BLaER1 (cell line): ENCODE data around the gene RNF41.

Experiments used
- H3K27ac ChIP-seq: shearing (Covaris generic); formaldehyde crosslinking; 2 replicates; pipeline ENCODE4 v1.8.1; 2022
- H3K27me3 ChIP-seq: shearing (Covaris generic); formaldehyde crosslinking; 2 replicates; pipeline ENCODE4 v1.8.1; 2022
- H3K36me3 ChIP-seq: shearing (Covaris generic); formaldehyde crosslinking; 2 replicates; pipeline ENCODE4 v1.8.1; 2022
- H3K4me1 ChIP-seq: shearing (Covaris generic); formaldehyde crosslinking; 2 replicates; pipeline ENCODE4 v1.8.1; 2022
- H3K4me2 ChIP-seq: shearing (Covaris generic); formaldehyde crosslinking; 2 replicates; pipeline ENCODE4 v1.8.1; 2022
- H3K4me3 ChIP-seq: shearing (Covaris generic); formaldehyde crosslinking; 2 replicates; pipeline ENCODE4 v1.8.1; 2022
- H3K9ac ChIP-seq: shearing (Covaris generic); formaldehyde crosslinking; 2 replicates; pipeline ENCODE4 v1.8.1; 2022
- H3K9me3 ChIP-seq: shearing (Covaris generic); formaldehyde crosslinking; 2 replicates; pipeline ENCODE4 v1.8.1; 2022
- H4K20me1 ChIP-seq: shearing (Covaris generic); formaldehyde crosslinking; 2 replicates; pipeline ENCODE4 v1.8.1; 2022
- Cebpa-rat ChIP-seq: shearing (Covaris generic); IDR thresholded peaks from 2 replicates; pipeline ENCODE4 v1.8.1; 2022

RNF41 gene

GRCh38 chr12:56155256-56155845 lies 66.4 kb downstream of the RNF41 start:
- TF ChIP-seq Cebpa-rat = no peak
- Histone ChIP-seq H3K27me3 (no peaks in the 10 kb centered on the region), H3K4me2 (no peak overlapping the region), H3K4me3 (no peak overlapping the region), H3K27ac (peak overlapping the region; percentile 94; the same call in 1 of the 2 replicates), H3K9ac (no peak overlapping the region), H3K9me3 (no peaks in the 10 kb centered on the region), H3K36me3 (peaks cover 34% of the 10 kb centered on the region), H4K20me1 (peaks cover 20% of the 10 kb centered on the region), H3K4me1 (peaks cover 64% of the 10 kb centered on the region)

DNA sequence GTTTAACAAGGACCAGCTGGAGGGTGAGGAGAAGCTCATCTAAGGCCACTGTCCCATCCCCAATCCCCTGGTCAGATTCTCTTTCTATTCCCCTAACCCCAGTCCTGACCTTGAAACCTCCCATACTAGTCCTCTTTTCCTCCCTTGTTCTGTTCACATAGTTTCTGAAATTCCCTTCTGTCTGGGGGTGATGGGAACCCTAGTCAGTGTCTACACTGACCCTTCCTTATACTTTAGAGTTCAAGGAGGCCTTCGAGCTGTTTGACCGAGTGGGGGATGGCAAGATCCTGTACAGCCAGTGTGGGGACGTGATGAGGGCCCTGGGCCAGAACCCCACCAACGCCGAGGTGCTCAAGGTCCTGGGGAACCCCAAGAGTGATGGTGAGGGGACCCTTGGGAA lies 66.9 kb downstream of the RNF41 start:
- H3K36me3 ChIP-seq = peaks cover 32% of the 10 kb centered on the region
- H3K27me3 ChIP-seq = no peaks in the 10 kb centered on the region
- no peak overlapping the region for H3K27ac ChIP-seq
- no peaks in the 10 kb centered on the region for H3K9me3 ChIP-seq
- peaks cover 14% of the 10 kb centered on the region for H4K20me1 ChIP-seq
- TF ChIP-seq Cebpa-rat = no peak
- H3K9ac ChIP-seq = no peak overlapping the region
- peaks cover 58% of the 10 kb centered on the region for H3K4me1 ChIP-seq
- H3K4me2 ChIP-seq = peak overlapping the region; percentile 99; the same call in 1 of the 2 replicates
- no peak overlapping the region for H3K4me3 ChIP-seq

- Histone ChIP-seq H4K20me1 (peaks cover 9% of the 10 kb centered on the region), H3K4me3 (no peak overlapping the region), H3K36me3 (peaks cover 29% of the 10 kb centered on the region), H3K4me2 (peak overlapping the region; percentile 99), H3K9ac (peak overlapping the region; percentile 88), H3K27ac (peak overlapping the region; percentile 84), H3K4me1 (peaks cover 53% of the 10 kb centered on the region), H3K27me3 (no peaks in the 10 kb centered on the region), H3K9me3 (no peaks in the 10 kb centered on the region)
- no peak for TF ChIP-seq Cebpa-rat
These were observed 67.4 kb downstream of the RNF41 start for GRCh38 chr12:56154246-56154771.

DNA sequence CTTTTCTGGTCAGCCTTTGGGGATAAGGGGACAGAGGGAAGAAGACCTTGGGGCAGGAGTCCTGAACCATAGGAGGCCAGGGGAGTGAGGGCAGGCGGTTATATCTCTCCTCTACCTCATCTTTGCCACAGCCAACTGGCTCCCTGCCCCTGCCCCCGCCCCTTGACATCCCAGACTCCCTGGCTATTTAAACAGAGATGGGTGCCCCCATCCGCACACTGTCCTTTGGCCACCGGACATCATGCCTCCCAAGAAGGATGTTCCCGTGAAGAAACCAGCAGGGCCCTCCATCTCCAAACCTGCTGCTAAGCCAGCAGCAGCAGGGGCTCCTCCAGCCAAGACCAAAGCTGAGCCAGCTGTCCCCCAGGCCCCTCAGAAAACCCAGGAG lies 68.0 kb downstream of the RNF41 start:
- Histone ChIP-seq H3K27me3 (no peaks in the 10 kb centered on the region), H3K36me3 (peaks cover 27% of the 10 kb centered on the region), H3K4me3 (peak overlapping the region; percentile 75), H3K27ac (peak overlapping the region; percentile 84), H3K9me3 (no peaks in the 10 kb centered on the region), H3K4me2 (peak overlapping the region; percentile 99), H3K9ac (peak overlapping the region; percentile 88), H3K4me1 (peaks cover 51% of the 10 kb centered on the region), H4K20me1 (peaks cover 3% of the 10 kb centered on the region; the same call in 1 of the 2 replicates)
- no peak for TF ChIP-seq Cebpa-rat

- TF ChIP-seq Cebpa-rat = no peak
- H3K36me3 ChIP-seq = peaks cover 27% of the 10 kb centered on the region
- H3K27ac ChIP-seq = peak overlapping the region; percentile 84
These were observed 68.7 kb downstream of the RNF41 start for GRCh38 chr12:56152756-56153677.

More at GRCh38 chr12:56152756-56153677, 68.7 kb downstream of the RNF41 start:
- H4K20me1 ChIP-seq = no peaks in the 10 kb centered on the region
- no peaks in the 10 kb centered on the region for H3K27me3 ChIP-seq
- peak overlapping the region; percentile 75 for H3K4me3 ChIP-seq
- H3K9me3 ChIP-seq = no peaks in the 10 kb centered on the region
- H3K9ac ChIP-seq = peak overlapping the region; percentile 88
- H3K4me2 ChIP-seq = peak overlapping the region; percentile 99
- peaks cover 51% of the 10 kb centered on the region for H3K4me1 ChIP-seq
